Neural cell (in vitro differentiated cells): ENCODE results near the gene AJUBA. TPM values are rescaled to one million over a fixed set of nuclear protein-coding genes. Genes with fewer than 3 reads are reported as not detected.

Experiments used
- H2AFZ ChIP-seq: fragments of 200-600, 300-800 bp; sonication (generic), shearing (Covaris generic); 2 replicates; pipeline ENCODE4 v1.6.0; 2014; ENCODE audit warnings: low read depth, mild to moderate bottlenecking, antibody characterized with exemption, low read length, moderate library complexity
- H3F3A ChIP-seq: fragments of 200-600 bp; shearing (Covaris generic); 2 replicates; pipeline ENCODE4 v1.6.1; 2016; ENCODE audit warnings: mild to moderate bottlenecking, moderate library complexity, mixed read lengths, antibody characterized with exemption, low read length; ENCODE audit not compliant: insufficient read depth, poor library complexity, severe bottlenecking
- H3K27ac ChIP-seq: fragments of 200-600, 300-800 bp; sonication (generic), shearing (Covaris generic); 2 replicates; pipeline ENCODE4 v1.5.1; 2014; ENCODE audit warnings: mild to moderate bottlenecking, low read length, moderate library complexity
- H3K27me3 ChIP-seq: fragments of 300-800, 200-600 bp; sonication (generic), shearing (Covaris generic); 2 replicates; pipeline ENCODE4 v1.6.0; 2014; ENCODE audit warnings: mild to moderate bottlenecking, low read depth, low read length, moderate library complexity; ENCODE audit not compliant: insufficient read depth
- H3K36me3 ChIP-seq: fragments of 300-800, 200-600 bp; sonication (generic), shearing (Covaris generic); 2 replicates; pipeline ENCODE4 v1.5.1; 2014; ENCODE audit warnings: mild to moderate bottlenecking, antibody characterized with exemption, low read length, moderate library complexity; ENCODE audit not compliant: insufficient read depth
- H3K4me2 ChIP-seq: fragments of 300-800, 200-600 bp; sonication (generic), shearing (Covaris generic); 2 replicates; pipeline ENCODE4 v1.6.0; 2014; ENCODE audit warnings: mild to moderate bottlenecking, low read length
- H3K4me3 ChIP-seq: fragments of 300-800, 200-600 bp; sonication (generic), shearing (Covaris generic); 2 replicates; pipeline ENCODE4 v1.5.1; 2014; ENCODE audit warnings: mild to moderate bottlenecking, low read length, moderate library complexity
- H3K79me2 ChIP-seq: fragments of 200-600 bp; shearing (Covaris generic); replicated peaks from 2 replicates; pipeline ENCODE4 v1.6.0; 2014; ENCODE audit warnings: mild to moderate bottlenecking, low read length, moderate library complexity; ENCODE audit not compliant: insufficient read depth
- H3K9ac ChIP-seq: fragments of 300-800, 200-600 bp; sonication (generic), shearing (Covaris generic); 2 replicates; pipeline ENCODE4 v1.6.1; 2016; ENCODE audit warnings: mild to moderate bottlenecking, low read length, mixed read lengths
- H3K9me2 ChIP-seq: fragments of 200-600 bp; shearing (Covaris generic); 2 replicates; pipeline ENCODE4 v1.6.1; 2016; ENCODE audit warnings: mild to moderate bottlenecking, low read length, mixed read lengths; ENCODE audit not compliant: insufficient read depth
- H3K9me3 ChIP-seq: fragments of 200-600, 300-800 bp; sonication (generic), shearing (Covaris generic); 2 replicates; pipeline ENCODE4 v1.6.1; 2016; ENCODE audit warnings: mild to moderate bottlenecking, mixed run types, low read length, moderate library complexity, mixed read lengths
- H4K20me1 ChIP-seq: fragments of 200-600 bp; shearing (Covaris generic); 2 replicates; pipeline ENCODE4 v1.6.1; 2016; ENCODE audit warnings: mild to moderate bottlenecking, mixed run types; ENCODE audit not compliant: insufficient read depth
- EP300 ChIP-seq: fragments of 450-650 bp; conservative IDR thresholded peaks from 2 replicates; pipeline ENCODE4 v1.6.1; 2014; ENCODE audit warnings: antibody characterized with exemption, mild to moderate bottlenecking, moderate library complexity; ENCODE audit not compliant: poor library complexity, severe bottlenecking
- EZH2 ChIP-seq: fragments of 200-600, 300-800 bp; shearing (Covaris generic), sonication (generic); IDR thresholded peaks from 2 replicates; pipeline ENCODE4 v1.6.1; 2014; ENCODE audit warnings: antibody characterized with exemption, low read length, borderline replicate concordance, mild to moderate bottlenecking; ENCODE audit not compliant: insufficient read depth, poor library complexity, severe bottlenecking
- MXI1 ChIP-seq: fragments of 450-650 bp; conservative IDR thresholded peaks from 2 replicates; pipeline ENCODE4 v1.6.1; 2014; ENCODE audit warnings: antibody characterized with exemption, mild to moderate bottlenecking; ENCODE audit not compliant: poor library complexity, severe bottlenecking
- POLR2AphosphoS5 ChIP-seq: IDR thresholded peaks from 2 replicates; pipeline ENCODE4 v1.6.1; 2012
- RAD21 ChIP-seq: fragments of 450-650 bp; conservative IDR thresholded peaks from 2 replicates; pipeline ENCODE4 v1.6.1; 2014; ENCODE audit warnings: antibody characterized with exemption, mild to moderate bottlenecking, moderate library complexity
- SMC3 ChIP-seq: fragments of 450-650 bp; conservative IDR thresholded peaks from 2 replicates; pipeline ENCODE4 v1.6.1; 2014; ENCODE audit warnings: antibody characterized with exemption, mild to moderate bottlenecking, moderate library complexity; ENCODE audit not compliant: poor library complexity
- TAF1 ChIP-seq: IDR thresholded peaks from 2 replicates; pipeline ENCODE4 v1.6.1; 2012; ENCODE audit warnings: low read depth
- polyA plus RNA-seq: library from polyadenylated mRNA; depleted of rRNA; stranded (reverse); fragments of >200 nt; gene quantifications from 2 replicates; pipeline ENCODE4 v1.2.3, GENCODE V29; 2014
- TF ChIP-seq, protein P1 (sequence below): fragments of 450-650 bp; IDR thresholded peaks from 2 replicates; pipeline ENCODE4 v1.5.1; 2014; ENCODE audit warnings: antibody characterized with exemption, mild to moderate bottlenecking, moderate library complexity; ENCODE audit not compliant: poor library complexity, severe bottlenecking
- TF ChIP-seq, protein P2 (sequence below): IDR thresholded peaks from 2 replicates; pipeline ENCODE4 v1.6.1; 2012; ENCODE audit warnings: borderline replicate concordance

The AJUBA gene
- polyA plus RNA-seq, 1 donor from 2014 or later, result 1.9 TPM

GRCh38 chr14:22978981-22979671 lies 3.2 kb downstream of the AJUBA start:
- peaks cover 29% of the 10 kb centered on the region for H3K79me2 ChIP-seq
- H3K4me3 ChIP-seq, result no peak overlapping the region
- TF ChIP-seq MXI1 (no peak), EZH2 (no peak), RAD21 (no peak), TAF1 (no peak), EP300 (no peak), SMC3 (no peak), POLR2AphosphoS5 (no peak)
- TF ChIP-seq, protein P1, sequence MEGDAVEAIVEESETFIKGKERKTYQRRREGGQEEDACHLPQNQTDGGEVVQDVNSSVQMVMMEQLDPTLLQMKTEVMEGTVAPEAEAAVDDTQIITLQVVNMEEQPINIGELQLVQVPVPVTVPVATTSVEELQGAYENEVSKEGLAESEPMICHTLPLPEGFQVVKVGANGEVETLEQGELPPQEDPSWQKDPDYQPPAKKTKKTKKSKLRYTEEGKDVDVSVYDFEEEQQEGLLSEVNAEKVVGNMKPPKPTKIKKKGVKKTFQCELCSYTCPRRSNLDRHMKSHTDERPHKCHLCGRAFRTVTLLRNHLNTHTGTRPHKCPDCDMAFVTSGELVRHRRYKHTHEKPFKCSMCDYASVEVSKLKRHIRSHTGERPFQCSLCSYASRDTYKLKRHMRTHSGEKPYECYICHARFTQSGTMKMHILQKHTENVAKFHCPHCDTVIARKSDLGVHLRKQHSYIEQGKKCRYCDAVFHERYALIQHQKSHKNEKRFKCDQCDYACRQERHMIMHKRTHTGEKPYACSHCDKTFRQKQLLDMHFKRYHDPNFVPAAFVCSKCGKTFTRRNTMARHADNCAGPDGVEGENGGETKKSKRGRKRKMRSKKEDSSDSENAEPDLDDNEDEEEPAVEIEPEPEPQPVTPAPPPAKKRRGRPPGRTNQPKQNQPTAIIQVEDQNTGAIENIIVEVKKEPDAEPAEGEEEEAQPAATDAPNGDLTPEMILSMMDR, result no peak
- TF ChIP-seq, protein P2, sequence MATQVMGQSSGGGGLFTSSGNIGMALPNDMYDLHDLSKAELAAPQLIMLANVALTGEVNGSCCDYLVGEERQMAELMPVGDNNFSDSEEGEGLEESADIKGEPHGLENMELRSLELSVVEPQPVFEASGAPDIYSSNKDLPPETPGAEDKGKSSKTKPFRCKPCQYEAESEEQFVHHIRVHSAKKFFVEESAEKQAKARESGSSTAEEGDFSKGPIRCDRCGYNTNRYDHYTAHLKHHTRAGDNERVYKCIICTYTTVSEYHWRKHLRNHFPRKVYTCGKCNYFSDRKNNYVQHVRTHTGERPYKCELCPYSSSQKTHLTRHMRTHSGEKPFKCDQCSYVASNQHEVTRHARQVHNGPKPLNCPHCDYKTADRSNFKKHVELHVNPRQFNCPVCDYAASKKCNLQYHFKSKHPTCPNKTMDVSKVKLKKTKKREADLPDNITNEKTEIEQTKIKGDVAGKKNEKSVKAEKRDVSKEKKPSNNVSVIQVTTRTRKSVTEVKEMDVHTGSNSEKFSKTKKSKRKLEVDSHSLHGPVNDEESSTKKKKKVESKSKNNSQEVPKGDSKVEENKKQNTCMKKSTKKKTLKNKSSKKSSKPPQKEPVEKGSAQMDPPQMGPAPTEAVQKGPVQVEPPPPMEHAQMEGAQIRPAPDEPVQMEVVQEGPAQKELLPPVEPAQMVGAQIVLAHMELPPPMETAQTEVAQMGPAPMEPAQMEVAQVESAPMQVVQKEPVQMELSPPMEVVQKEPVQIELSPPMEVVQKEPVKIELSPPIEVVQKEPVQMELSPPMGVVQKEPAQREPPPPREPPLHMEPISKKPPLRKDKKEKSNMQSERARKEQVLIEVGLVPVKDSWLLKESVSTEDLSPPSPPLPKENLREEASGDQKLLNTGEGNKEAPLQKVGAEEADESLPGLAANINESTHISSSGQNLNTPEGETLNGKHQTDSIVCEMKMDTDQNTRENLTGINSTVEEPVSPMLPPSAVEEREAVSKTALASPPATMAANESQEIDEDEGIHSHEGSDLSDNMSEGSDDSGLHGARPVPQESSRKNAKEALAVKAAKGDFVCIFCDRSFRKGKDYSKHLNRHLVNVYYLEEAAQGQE, result no peak

GRCh38 chr14:22978487-22978837 lies 3.9 kb downstream of the AJUBA start:
- no peak overlapping the region for H3K9ac ChIP-seq
- H4K20me1 ChIP-seq, result no peaks in the 10 kb centered on the region

More at GRCh38 chr14:22978981-22979671, 3.2 kb downstream of the AJUBA start:
- H4K20me1 ChIP-seq, result no peaks in the 10 kb centered on the region
- H3K9me3 ChIP-seq, result no peaks in the 10 kb centered on the region
- no peak overlapping the region for H3K4me2 ChIP-seq
- H3K27me3 ChIP-seq, result peaks cover 32% of the 10 kb centered on the region
- H3K36me3 ChIP-seq, result no peaks in the 10 kb centered on the region
- no peaks in the 10 kb centered on the region for H3F3A ChIP-seq
- no peaks in the 10 kb centered on the region for H3K9me2 ChIP-seq
- H3K9ac ChIP-seq, result no peak overlapping the region
- H3K27ac ChIP-seq, result no peak overlapping the region
- no peak overlapping the region for H2AFZ ChIP-seq

More at GRCh38 chr14:22978487-22978837, 3.9 kb downstream of the AJUBA start:
- peaks cover 32% of the 10 kb centered on the region for H3K27me3 ChIP-seq
- H3F3A ChIP-seq, result no peaks in the 10 kb centered on the region
- no peak overlapping the region for H3K4me2 ChIP-seq
- no peaks in the 10 kb centered on the region for H3K9me3 ChIP-seq
- H3K27ac ChIP-seq, result no peak overlapping the region
- no peaks in the 10 kb centered on the region for H3K9me2 ChIP-seq
- no peaks in the 10 kb centered on the region for H3K36me3 ChIP-seq
- TF ChIP-seq, protein P1, result no peak
- TF ChIP-seq EP300 (no peak), SMC3 (no peak), POLR2AphosphoS5 (no peak), RAD21 (no peak), EZH2 (no peak), TAF1 (no peak), MXI1 (no peak)
- TF ChIP-seq, protein P2, result no peak
- peaks cover 29% of the 10 kb centered on the region for H3K79me2 ChIP-seq
- H2AFZ ChIP-seq, result no peak overlapping the region
- no peak overlapping the region for H3K4me3 ChIP-seq
